NCI-H1417 (cell line): ENCODE measurements around the gene DNM3.

ENCODE experiments used
- DNase-seq, 3 experiments: peaks; one replicate each; lab custom pipeline; 2025; lab: John Stamatoyannopoulos, UW

Gene DNM3

GRCh38 chr1:172107316-172107975, 266.1 kb downstream of the DNM3 start:
- DNase-seq: no peak

GRCh38 chr1:172108161-172108893, 267.0 kb downstream of the DNM3 start:
- DNase-seq: no peak

GRCh38 chr1:172109359-172109758, 268.1 kb downstream of the DNM3 start:
- DNase-seq: no peak

GRCh38 chr1:172112576-172112975, 271.3 kb downstream of the DNM3 start:
- no peak for DNase-seq

- DNase-seq: no peak
These were observed 276.5 kb downstream of the DNM3 start for GRCh38 chr1:172117800-172118199.

DNA sequence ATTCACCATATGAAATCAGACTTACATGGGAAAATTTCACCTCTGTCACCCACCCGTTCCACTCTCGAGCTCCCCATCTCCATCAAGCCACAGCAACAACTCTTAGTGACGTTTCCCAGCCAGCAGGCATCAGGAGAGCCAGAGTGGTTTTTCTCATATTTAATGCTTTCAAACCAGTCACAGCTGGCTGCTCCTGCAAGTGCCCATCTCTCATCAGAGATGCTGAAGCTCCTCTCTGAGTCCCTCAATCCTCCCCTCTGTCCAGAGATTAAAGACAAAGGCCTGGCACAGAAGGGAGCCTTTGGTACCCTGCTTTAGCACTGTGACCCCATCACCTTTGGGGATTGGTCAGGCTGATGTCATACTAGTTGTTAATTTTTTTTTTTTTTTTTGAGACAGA, 277.3 kb downstream of the DNM3 start:
- peak in 1 of 3 experiments; percentile 80 for DNase-seq

GRCh38 chr1:172119184-172119583, 277.9 kb downstream of the DNM3 start:
- no peak for DNase-seq

DNA sequence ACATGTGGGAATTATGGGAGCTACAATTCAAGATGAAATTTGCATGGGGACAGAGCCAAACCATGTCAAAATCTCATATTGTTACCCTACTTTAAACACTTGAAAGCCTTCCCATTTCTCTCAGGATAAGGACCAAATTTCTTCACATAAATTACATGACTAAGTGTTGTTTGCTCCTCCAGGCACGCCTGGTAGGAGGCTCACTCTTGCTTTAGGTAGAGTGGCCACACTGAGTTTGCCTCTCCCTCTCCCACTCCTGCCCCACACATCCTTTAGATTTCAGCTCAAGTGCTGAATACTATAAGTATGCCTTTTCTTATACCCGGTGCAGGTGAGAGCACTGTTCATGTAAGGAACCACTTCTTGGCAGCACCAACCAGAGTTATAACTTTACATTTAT, 279.1 kb downstream of the DNM3 start:
- peak in 1 of 3 experiments; percentile 15 for DNase-seq

GRCh38 chr1:172121081-172121717, 279.9 kb downstream of the DNM3 start:
- DNase-seq: no peak

DNA sequence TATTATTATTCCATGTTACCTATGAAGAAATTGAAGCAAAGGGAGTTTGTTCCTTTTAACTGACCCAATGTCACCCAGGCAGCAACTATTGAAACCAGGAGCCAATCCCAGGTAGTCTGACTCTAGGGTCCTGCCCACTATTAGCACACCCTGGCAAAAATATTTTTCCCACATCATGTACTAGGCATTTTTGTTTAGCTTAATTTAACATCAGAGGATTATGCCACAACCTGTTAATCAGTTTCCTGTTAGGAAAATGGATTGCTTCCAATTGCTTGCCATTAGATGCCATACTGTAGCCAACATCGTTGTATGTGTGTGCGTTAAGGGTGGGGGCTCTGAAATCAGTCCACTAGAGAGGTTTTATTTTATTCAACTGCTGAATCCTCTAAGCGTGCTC, 281.1 kb downstream of the DNM3 start:
- DNase-seq: no peak

DNA sequence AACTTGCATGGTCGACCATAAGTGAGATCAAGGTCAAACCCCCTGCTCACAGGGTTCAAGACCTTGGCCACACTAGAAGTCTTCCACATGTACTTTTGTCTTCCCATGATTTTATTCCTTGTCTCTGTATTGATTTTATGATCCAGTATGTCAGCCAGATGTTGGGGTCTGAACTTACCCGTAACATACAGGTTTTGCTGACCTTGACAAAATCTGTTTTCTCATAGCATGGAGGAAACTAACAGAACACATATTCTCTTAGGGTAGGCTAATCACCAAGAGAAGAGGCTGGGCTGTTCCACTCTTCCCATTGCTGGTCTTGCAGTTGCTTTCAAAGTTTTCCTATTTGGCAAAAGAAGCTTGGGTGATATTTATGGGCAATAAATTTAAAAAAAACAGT, 284.0 kb downstream of the DNM3 start:
- DNase-seq: peak in 1 of 3 experiments; percentile 44

- peak in 2 of 3 experiments; percentile 16 to 20 for DNase-seq
These were observed 284.6 kb downstream of the DNM3 start for GRCh38 chr1:172125812-172126430.

DNA sequence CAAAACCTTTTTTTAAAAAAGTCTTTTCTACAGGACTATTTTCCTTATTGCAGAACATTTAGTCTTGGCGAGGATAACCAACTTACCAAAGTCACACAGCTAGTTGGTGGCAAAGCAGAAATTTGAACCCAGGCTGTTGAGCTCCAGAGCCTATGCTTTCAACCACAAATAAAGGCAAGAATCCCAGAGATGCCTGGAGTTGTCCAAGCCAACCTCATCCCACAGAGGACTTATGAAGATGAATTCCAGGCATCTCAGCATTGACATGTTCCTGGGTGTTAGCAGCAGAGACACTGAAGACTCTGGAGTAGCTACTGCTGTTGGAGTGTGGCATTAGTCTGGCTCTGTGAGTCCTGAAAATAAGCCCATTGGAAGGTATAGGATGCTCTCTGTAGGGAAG, 291.5 kb downstream of the DNM3 start:
- no peak for DNase-seq

GRCh38 chr1:172134087-172134731, 292.9 kb downstream of the DNM3 start:
- no peak for DNase-seq

- DNase-seq: peak in 1 of 3 experiments; percentile 7
These were observed 293.9 kb downstream of the DNM3 start for GRCh38 chr1:172135076-172135672.

- no peak for DNase-seq
These were observed 294.8 kb downstream of the DNM3 start for GRCh38 chr1:172135978-172136610.

GRCh38 chr1:172136925-172137324, 295.6 kb downstream of the DNM3 start:
- no peak for DNase-seq

- no peak for DNase-seq
These were observed 296.6 kb downstream of the DNM3 start for GRCh38 chr1:172137703-172138454.

GRCh38 chr1:172138634-172139033, 297.3 kb downstream of the DNM3 start:
- DNase-seq: peak in 1 of 3 experiments; percentile 6

- DNase-seq: peak in 1 of 3 experiments; percentile 5
These were observed 297.9 kb downstream of the DNM3 start for GRCh38 chr1:172139196-172139595.
